GM10266 (cell line): Measurements from ENCODE around the gene CCDC7.
"Not testable (repeated sequence)": the region's sequence is repeated elsewhere in the genome, so short reads cannot be mapped to it uniquely, and the experiment has no call there.

ENCODE experiments used
- DNase-seq: peaks from one replicate; pipeline ENCODE4 v3.0.0; 2012; ENCODE audit errors: extremely low spot score
- CTCF ChIP-seq: IDR thresholded peaks from 2 replicates; pipeline ENCODE4 v1.5.1; 2012; ENCODE audit warnings: mild to moderate bottlenecking, low read depth; ENCODE audit not compliant: control insufficient read depth, insufficient read depth; ENCODE audit errors: missing control alignments

CCDC7 gene

GRCh38 chr10:32530231-32530630 is 84.3 kb downstream of the CCDC7 start:
- no peak for DNase-seq
- no peak for TF ChIP-seq CTCF

DNA sequence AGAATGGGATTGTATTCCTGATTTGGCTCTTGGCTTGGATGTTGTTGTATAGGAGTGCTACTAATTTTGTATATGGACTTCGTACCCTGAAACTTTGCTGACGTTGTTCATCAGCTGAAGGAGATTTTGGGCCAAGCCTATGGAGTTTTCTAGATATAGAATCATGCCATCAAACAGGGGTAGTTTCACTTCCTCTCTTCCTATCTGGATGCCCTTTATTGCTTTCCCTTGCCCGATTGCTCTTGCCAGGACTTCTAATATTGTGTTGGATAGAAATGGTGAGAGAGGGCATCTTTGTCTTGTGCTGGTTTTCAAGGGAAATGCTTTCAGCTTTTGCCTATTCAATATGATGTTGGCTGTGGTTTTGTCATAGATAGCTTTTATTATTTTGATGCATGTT is 92.3 kb downstream of the CCDC7 start:
- no peak for DNase-seq
- no peak for TF ChIP-seq CTCF

DNA sequence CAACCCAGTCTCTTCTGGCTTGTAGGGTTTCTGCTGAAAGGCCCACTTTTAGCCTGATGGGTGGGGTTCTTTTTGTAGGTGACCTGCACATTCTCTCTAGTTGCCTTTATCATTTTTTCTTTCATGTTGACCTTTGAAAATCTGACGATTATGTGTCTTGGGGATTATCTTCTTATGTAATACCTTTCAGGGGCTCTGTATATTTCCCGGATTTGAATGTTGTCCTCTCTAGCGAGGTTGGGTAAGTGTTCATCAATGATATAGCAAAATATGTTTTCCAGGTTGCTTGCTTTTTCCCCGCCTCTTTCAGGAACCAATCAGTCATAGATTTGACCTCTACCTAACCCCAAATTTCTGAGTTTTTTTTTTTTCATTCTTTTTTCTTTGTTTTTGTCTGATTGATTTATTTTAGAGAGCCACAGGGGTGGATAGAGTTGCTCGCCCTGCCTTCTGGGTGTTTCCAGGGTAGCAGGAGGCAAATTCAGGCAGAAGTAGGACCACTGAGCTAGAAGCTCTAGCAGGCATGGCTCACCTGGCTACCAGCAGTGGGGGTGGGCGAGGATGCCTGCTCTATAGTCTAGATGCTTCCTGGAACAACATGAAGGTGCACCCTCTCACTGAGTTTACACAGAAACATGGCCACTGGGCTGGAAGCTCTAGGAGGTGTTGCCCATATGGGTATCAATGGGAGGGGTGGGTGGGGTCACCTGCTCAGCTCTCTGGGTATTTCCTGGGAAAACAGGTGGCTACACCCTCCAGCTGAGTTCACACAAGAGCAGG is 94.9 kb downstream of the CCDC7 start:
- DNase-seq = no peak
- TF ChIP-seq CTCF = no peak

GRCh38 chr10:32548208-32548607 is 102.3 kb downstream of the CCDC7 start:
- no peak for DNase-seq
- no peak for TF ChIP-seq CTCF

GRCh38 chr10:32556783-32557395 is 110.9 kb downstream of the CCDC7 start:
- TF ChIP-seq CTCF = no peak
- no peak for DNase-seq

DNA sequence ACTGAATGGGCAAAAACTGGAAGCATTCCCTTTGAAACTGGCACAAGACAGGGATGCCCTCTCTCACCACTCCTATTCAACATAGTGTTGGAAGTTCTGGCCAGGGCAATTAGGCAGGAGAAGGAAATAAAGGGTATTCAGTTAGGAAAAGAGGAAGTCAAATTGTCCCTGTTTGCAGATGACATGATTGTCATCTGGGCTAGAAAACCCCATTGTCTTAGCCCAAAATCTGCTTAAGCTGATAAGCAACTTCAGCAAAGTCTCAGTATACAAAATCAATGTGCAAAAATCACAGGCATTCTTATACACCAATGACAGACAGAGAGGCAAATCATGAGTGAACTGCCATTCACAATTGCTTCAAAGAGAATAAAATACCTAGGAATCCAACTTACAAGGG is 116.8 kb downstream of the CCDC7 start:
- not testable (repeated sequence) for DNase-seq

GRCh38 chr10:32577448-32577847 is 131.5 kb downstream of the CCDC7 start:
- no peak for TF ChIP-seq CTCF
- no peak for DNase-seq

- TF ChIP-seq CTCF = no peak
These were observed 137.0 kb downstream of the CCDC7 start for GRCh38 chr10:32582946-32583345.

DNA sequence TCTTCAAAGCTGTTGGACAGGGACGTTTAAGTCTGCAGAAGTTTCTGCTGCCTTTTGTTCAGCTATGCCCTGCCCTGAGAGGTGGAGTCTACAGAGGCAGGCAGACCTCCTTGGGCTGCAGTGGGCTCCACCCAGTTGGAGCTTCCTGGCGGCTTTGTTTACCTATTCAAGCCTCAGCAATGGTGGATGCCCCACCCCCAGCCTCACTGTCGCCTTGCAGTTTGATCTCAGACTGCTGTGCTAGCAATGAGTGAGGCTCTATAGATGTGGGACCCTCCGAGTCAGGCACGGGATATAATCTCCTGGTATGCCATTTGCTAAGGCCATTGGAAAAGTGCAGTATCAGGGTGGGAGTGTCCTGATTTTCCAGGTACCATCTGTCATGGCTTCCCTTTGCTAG is 152.1 kb downstream of the CCDC7 start:
- not testable (repeated sequence) for DNase-seq

More at GRCh38 chr10:32582946-32583345, 137.0 kb downstream of the CCDC7 start:
- no peak for DNase-seq
